ENCODE data around the gene NTM. TPM values are rescaled to one million over a fixed set of nuclear protein-coding genes. Genes with fewer than 3 reads are reported as not detected.

NTM gene
- total RNA-seq, 1 experiment from 2014 or later = 0.73 TPM

- ChIA-PET CTCF (no interaction called here), POLR2A (no interaction called here)
- DNase-seq = no peak
- no peaks in the 10 kb centered on the region for H3K36me3 ChIP-seq (ENCODE audit: control insufficient read depth, insufficient read depth, low read length)
- H3K27me3 ChIP-seq (replicated peaks; ENCODE audit: control insufficient read depth, insufficient read depth, low read length) = no peaks in the 10 kb centered on the region
- H3K4me1 ChIP-seq = no peaks in the 10 kb centered on the region
- H3K4me3 Mint-ChIP-seq (ENCODE audit: unreplicated experiment) = no peak overlapping the region
- H3K27me3 Mint-ChIP-seq (ENCODE audit: insufficient read depth, unreplicated experiment) = peaks cover 14% of the 10 kb centered on the region
- no peaks in the 10 kb centered on the region; the same call in 1 of the 2 replicates for H3K9me3 ChIP-seq
- intact Hi-C loops (cut with micrococcal nuclease; ENCODE audit: unreplicated experiment) = no loop called here
- H3K9me3 Mint-ChIP-seq (ENCODE audit: unreplicated experiment) = no peaks in the 10 kb centered on the region
- no TSS peak for BruUV-seq (replicated peaks)
- H3K36me3 Mint-ChIP-seq (ENCODE audit: insufficient read depth, unreplicated experiment) = no peaks in the 10 kb centered on the region
- TF ChIP-seq CTCF (IDR thresholded peaks at IDR 0.05; ENCODE audit: insufficient read depth in 1 of 2, low read depth in 1 of 2, low read length in 1 of 2, severe bottlenecking in 1 of 2, unreplicated experiment in 1 of 2) = no peak
- no peak overlapping the region for H3K27ac Mint-ChIP-seq (ENCODE audit: unreplicated experiment)
- no peak overlapping the region for H3K4me3 ChIP-seq (ENCODE audit: low read depth, low read length)
- no peaks in the 10 kb centered on the region for H3K4me1 Mint-ChIP-seq (ENCODE audit: low read depth, unreplicated experiment)
Observed at GRCh38 chr11:132296946-132297610, 926.7 kb downstream of the NTM start.

GRCh38 chr11:132298357-132298756, 927.9 kb downstream of the NTM start:
- Mint-ChIP-seq H3K27ac (ENCODE audit: unreplicated experiment) (no peak overlapping the region), H3K4me3 (ENCODE audit: unreplicated experiment) (no peak overlapping the region), H3K4me1 (ENCODE audit: low read depth, unreplicated experiment) (no peaks in the 10 kb centered on the region), H3K27me3 (ENCODE audit: insufficient read depth, unreplicated experiment) (peaks cover 6% of the 10 kb centered on the region), H3K9me3 (ENCODE audit: unreplicated experiment) (no peaks in the 10 kb centered on the region), H3K36me3 (ENCODE audit: insufficient read depth, unreplicated experiment) (no peaks in the 10 kb centered on the region)
- CTCF ChIA-PET = no interaction called here
- Histone ChIP-seq H3K36me3 (ENCODE audit: control insufficient read depth, insufficient read depth, low read length) (no peaks in the 10 kb centered on the region), H3K9me3 (no peaks in the 10 kb centered on the region), H3K27me3 (replicated peaks; ENCODE audit: control insufficient read depth, insufficient read depth, low read length) (no peaks in the 10 kb centered on the region), H3K4me1 (no peaks in the 10 kb centered on the region), H3K4me3 (ENCODE audit: low read depth, low read length) (no peak overlapping the region)
- intact Hi-C loops (cut with micrococcal nuclease; ENCODE audit: unreplicated experiment) = no loop called here
- no TSS peak for BruUV-seq (replicated peaks)
- no peak for TF ChIP-seq CTCF (IDR thresholded peaks at IDR 0.05; ENCODE audit: insufficient read depth in 1 of 2, low read depth in 1 of 2, low read length in 1 of 2, severe bottlenecking in 1 of 2, unreplicated experiment in 1 of 2)
- POLR2A ChIA-PET = no interaction called here
- no peak for DNase-seq

- no TSS peak for BruUV-seq (replicated peaks)
- no peaks in the 10 kb centered on the region for H3K36me3 ChIP-seq (ENCODE audit: control insufficient read depth, insufficient read depth, low read length)
- no peaks in the 10 kb centered on the region for H3K9me3 ChIP-seq
- no peaks in the 10 kb centered on the region for H3K27me3 ChIP-seq (replicated peaks; ENCODE audit: control insufficient read depth, insufficient read depth, low read length)
- Mint-ChIP-seq H3K4me1 (ENCODE audit: low read depth, unreplicated experiment) (no peaks in the 10 kb centered on the region), H3K36me3 (ENCODE audit: insufficient read depth, unreplicated experiment) (no peaks in the 10 kb centered on the region), H3K27ac (ENCODE audit: unreplicated experiment) (no peak overlapping the region), H3K9me3 (ENCODE audit: unreplicated experiment) (no peaks in the 10 kb centered on the region), H3K4me3 (ENCODE audit: unreplicated experiment) (no peak overlapping the region), H3K27me3 (ENCODE audit: insufficient read depth, unreplicated experiment) (peaks cover 6% of the 10 kb centered on the region)
- ChIA-PET CTCF (interaction anchor here (1.1 to 1.4 kb wide), 2 partner anchors 10 to 12 kb away, joined by 3 to 5 read pairs; no protein-coding TSS in a partner anchor), POLR2A (no interaction called here)
- no peaks in the 10 kb centered on the region for H3K4me1 ChIP-seq
- intact Hi-C loops (cut with micrococcal nuclease; ENCODE audit: unreplicated experiment) = no loop called here
- H3K4me3 ChIP-seq (ENCODE audit: low read depth, low read length) = no peak overlapping the region
- peak; percentile 40 to 45 for TF ChIP-seq CTCF (IDR thresholded peaks at IDR 0.05; ENCODE audit: insufficient read depth in 1 of 2, low read depth in 1 of 2, low read length in 1 of 2, severe bottlenecking in 1 of 2, unreplicated experiment in 1 of 2)
- DNase-seq = peak in 1 of 2 experiments; percentile 27
Observed at GRCh38 chr11:132300283-132300682, 929.9 kb downstream of the NTM start.

All from Caco-2 (cell line).